ENCODE data around the gene GTF2H2C_2.
"Not testable (repeated sequence)": the region's sequence is repeated elsewhere in the genome, so short reads cannot be mapped to it uniquely, and the experiment has no call there.

GTF2H2C_2 gene

GRCh38 chr5:70415117-70415516 is at the start of gene GTF2H2C_2:
TSS of gene GTF2H2C_2 (plus strand) at chr5:70415368.
- DNase-seq (ENCODE audit: low spot score) = not testable (repeated sequence)

GRCh38 chr5:70400984-70401686 is 14.0 kb upstream of the GTF2H2C_2 start:
- DNase-seq (ENCODE audit: low spot score) = not testable (repeated sequence)

- not testable (repeated sequence) for DNase-seq (ENCODE audit: low spot score)
Observed at GRCh38 chr5:70421322-70421721, 6.2 kb downstream of the GTF2H2C_2 start.

GRCh38 chr5:70423215-70423614 is 8.0 kb downstream of the GTF2H2C_2 start:
- DNase-seq (ENCODE audit: low spot score) = not testable (repeated sequence)

GRCh38 chr5:70438518-70438917 is 23.4 kb downstream of the GTF2H2C_2 start:
- DNase-seq (ENCODE audit: low spot score) = not testable (repeated sequence)

- not testable (repeated sequence) for DNase-seq (ENCODE audit: low spot score)
Observed at GRCh38 chr5:70449565-70449964, 34.4 kb downstream of the GTF2H2C_2 start.

- not testable (repeated sequence) for DNase-seq (ENCODE audit: low spot score)
Observed at GRCh38 chr5:70451249-70451984, 36.2 kb downstream of the GTF2H2C_2 start.

- not testable (repeated sequence) for DNase-seq (ENCODE audit: low spot score)
Observed at GRCh38 chr5:70457093-70457492, 41.9 kb downstream of the GTF2H2C_2 start.

GRCh38 chr5:70459188-70459587 is 44.0 kb downstream of the GTF2H2C_2 start:
- DNase-seq (ENCODE audit: low spot score) = not testable (repeated sequence)

GRCh38 chr5:70461984-70462383 is 46.8 kb downstream of the GTF2H2C_2 start:
- not testable (repeated sequence) for DNase-seq (ENCODE audit: low spot score)

- not testable (repeated sequence) for DNase-seq (ENCODE audit: low spot score)
Observed at GRCh38 chr5:70464019-70464637, 49.0 kb downstream of the GTF2H2C_2 start.

GRCh38 chr5:70469926-70470509 is 54.9 kb downstream of the GTF2H2C_2 start:
- DNase-seq (ENCODE audit: low spot score) = not testable (repeated sequence)

All from AG20443 (cell line).